Neural cell (in vitro differentiated cells): Measurements from ENCODE around the gene STC2.
"Not testable (repeated sequence)": the region's sequence is repeated elsewhere in the genome, so short reads cannot be mapped to it uniquely, and the experiment has no call there.

Experiments used
- CTCF ChIP-seq: fragments of 450-650 bp; IDR thresholded peaks from 2 replicates; pipeline ENCODE4 v1.5.1; 2014; ENCODE audit warnings: antibody characterized with exemption, mild to moderate bottlenecking, moderate library complexity; ENCODE audit not compliant: poor library complexity, severe bottlenecking
- EZH2 ChIP-seq: fragments of 200-600, 300-800 bp; shearing (Covaris generic), sonication (generic); IDR thresholded peaks from 2 replicates; pipeline ENCODE4 v1.6.1; 2014; ENCODE audit warnings: antibody characterized with exemption, low read length, borderline replicate concordance, mild to moderate bottlenecking; ENCODE audit not compliant: insufficient read depth, poor library complexity, severe bottlenecking
- SMC3 ChIP-seq: fragments of 450-650 bp; conservative IDR thresholded peaks from 2 replicates; pipeline ENCODE4 v1.6.1; 2014; ENCODE audit warnings: antibody characterized with exemption, mild to moderate bottlenecking, moderate library complexity; ENCODE audit not compliant: poor library complexity

GRCh38 chr5:173284343-173284958 is 43.8 kb downstream of the STC2 start:
- TF ChIP-seq CTCF, EZH2, SMC3: not testable (repeated sequence)
